KMS-11 (cell line): Measurements from ENCODE around the gene FREY1.

Source experiments
- H2AFZ ChIP-seq: fragments of 200-600 bp; sonication (generic); 2 replicates; pipeline ENCODE4 v1.6.1; 2016; ENCODE audit warnings: antibody characterized with exemption, mixed run types, low read depth
- H3K27ac ChIP-seq: fragments of 200-600 bp; sonication (generic); 2 replicates; pipeline ENCODE4 v1.6.1; 2016; ENCODE audit warnings: mild to moderate bottlenecking, mixed run types
- H3K27me3 ChIP-seq: fragments of 200-600 bp; sonication (generic); 2 replicates; pipeline ENCODE4 v1.6.1; 2017; ENCODE audit warnings: mild to moderate bottlenecking, low read depth, mixed run types, moderate library complexity; ENCODE audit not compliant: insufficient read depth
- H3K36me3 ChIP-seq: fragments of 200-600 bp; sonication (generic); 2 replicates; pipeline ENCODE4 v1.6.1; 2017; ENCODE audit warnings: mild to moderate bottlenecking, mixed run types; ENCODE audit not compliant: insufficient read depth
- H3K4me1 ChIP-seq: fragments of 200-600 bp; sonication (generic); 2 replicates; pipeline ENCODE4 v1.6.1; 2016; ENCODE audit warnings: mild to moderate bottlenecking, low read depth, mixed run types; ENCODE audit not compliant: poor library complexity, severe bottlenecking
- H3K4me2 ChIP-seq: fragments of 200-600 bp; sonication (generic); 2 replicates; pipeline ENCODE4 v1.7.0; 2016; ENCODE audit warnings: mild to moderate bottlenecking, mixed run types
- H3K4me3 ChIP-seq: fragments of 200-600 bp; sonication (generic); IDR thresholded peaks from 2 replicates; pipeline ENCODE4 v1.6.1; 2017; ENCODE audit warnings: low read depth, low read length, mixed read lengths; ENCODE audit not compliant: insufficient read depth
- H3K79me2 ChIP-seq: fragments of 200-600 bp; sonication (generic); 2 replicates; pipeline ENCODE4 v1.6.1; 2016; ENCODE audit warnings: low read depth, mixed run types; ENCODE audit not compliant: insufficient read depth
- H3K9ac ChIP-seq: fragments of 200-600 bp; sonication (generic); 2 replicates; pipeline ENCODE4 v1.6.1; 2016; ENCODE audit warnings: mild to moderate bottlenecking, mixed run types
- H4K20me1 ChIP-seq: fragments of 200-600 bp; sonication (generic); 2 replicates; pipeline ENCODE4 v1.6.1; 2016; ENCODE audit warnings: mild to moderate bottlenecking, mixed run types; ENCODE audit not compliant: insufficient read depth
- CTCF ChIP-seq: fragments of 200-600 bp; sonication (generic); conservative IDR thresholded peaks from 2 replicates; pipeline ENCODE4 v1.6.1; 2017; ENCODE audit warnings: low read depth, mild to moderate bottlenecking, antibody characterized with exemption, low read length, moderate library complexity, mixed read lengths

Gene FREY1

GRCh38 chr11:45918962-45919675 is 12.0 kb upstream of the FREY1 start:
- Histone ChIP-seq H4K20me1 (no peaks in the 10 kb centered on the region), H3K27me3 (0 out of 2 replicates have a peak, but pooled peaks cover 5% of the 10 kb centered on the region), H3K4me3 (no peak overlapping the region), H3K9ac (no peak overlapping the region), H3K36me3 (no peaks in the 10 kb centered on the region), H3K27ac (no peak overlapping the region), H3K4me1 (peaks cover 16% of the 10 kb centered on the region), H2AFZ (peak overlapping the region; percentile 89; the same call in 1 of the 2 replicates), H3K79me2 (peaks cover 14% of the 10 kb centered on the region), H3K4me2 (peak overlapping the region; percentile 94; the same call in 1 of the 2 replicates)
- no peak for TF ChIP-seq CTCF

GRCh38 chr11:45918331-45918941 is 11.4 kb upstream of the FREY1 start:
- Histone ChIP-seq H4K20me1 (no peaks in the 10 kb centered on the region), H3K27me3 (0 out of 2 replicates have a peak, but pooled peaks cover 5% of the 10 kb centered on the region), H3K79me2 (peaks cover 14% of the 10 kb centered on the region), H3K36me3 (no peaks in the 10 kb centered on the region), H3K4me1 (peaks cover 16% of the 10 kb centered on the region), H3K4me2 (peak overlapping the region; percentile 94), H3K27ac (peak overlapping the region; percentile 68), H2AFZ (peak overlapping the region; percentile 89), H3K4me3 (no peak overlapping the region), H3K9ac (peak overlapping the region; percentile 41; the same call in 1 of the 2 replicates)
- no peak for TF ChIP-seq CTCF

- H3K27me3 ChIP-seq = no peaks in the 10 kb centered on the region
- H3K36me3 ChIP-seq = no peaks in the 10 kb centered on the region
- peak within 1 kb of the TSS; percentile 100 for H3K4me2 ChIP-seq
- peak within 1 kb of the TSS; percentile 68 for H3K27ac ChIP-seq
- TF ChIP-seq CTCF = no peak
- H3K4me1 ChIP-seq = peaks cover 16% of the 10 kb centered on the region
- H4K20me1 ChIP-seq = no peaks in the 10 kb centered on the region
- H3K79me2 ChIP-seq = peaks cover 14% of the 10 kb centered on the region
- no peak within 1 kb of the TSS for H3K4me3 ChIP-seq
- H3K9ac ChIP-seq = peak within 1 kb of the TSS; percentile 41
- H2AFZ ChIP-seq = peak within 1 kb of the TSS; percentile 89
These were observed 10.7 kb upstream of the FREY1 start, which contains the start of gene PEX16 for GRCh38 chr11:45917623-45918330. TSS of gene PEX16 (minus strand) at chr11:45917877. CDS start at chr11:45917811, 66 bp downstream.

- peaks cover 14% of the 10 kb centered on the region for H3K79me2 ChIP-seq
- H3K36me3 ChIP-seq = no peaks in the 10 kb centered on the region
- H3K27me3 ChIP-seq = no peaks in the 10 kb centered on the region
- peak overlapping the region; percentile 41 for H3K9ac ChIP-seq
- H3K4me2 ChIP-seq = peak overlapping the region; percentile 100
- H3K27ac ChIP-seq = peak overlapping the region; percentile 68
- H4K20me1 ChIP-seq = no peaks in the 10 kb centered on the region
- no peak for TF ChIP-seq CTCF
- peaks cover 16% of the 10 kb centered on the region for H3K4me1 ChIP-seq
- H3K4me3 ChIP-seq = no peak overlapping the region
- H2AFZ ChIP-seq = peak overlapping the region; percentile 89; the same call in 1 of the 2 replicates
These were observed 10.2 kb upstream of the FREY1 start for GRCh38 chr11:45917286-45917622.
